Stimulated activated CD8-positive, alpha-beta memory T cell treated with anti-CD3 and anti-CD28 coated beads, Interleukin-7, amount 100 ng/mL, for 48 hours (primary cell): Measurements from ENCODE around the gene AHCYL2.

ENCODE experiments used
- DNase-seq, 2 donors: peaks; one replicate each; pipeline ENCODE4 v3.0.0-alpha.2; 2020; ENCODE audit warnings: low read depth in 1 of 2; ENCODE audit errors: extremely low read depth in 1 of 2

The AHCYL2 gene

GRCh38 chr7:129224251-129225205 is at the start of gene AHCYL2:
AHCYL2 (plus strand) TSS chr7:129225030.
- DNase-seq, result peak; percentile 94 to 95

- DNase-seq, result no peak
Observed at GRCh38 chr7:129176916-129177710, 47.7 kb upstream of the AHCYL2 start.

DNA sequence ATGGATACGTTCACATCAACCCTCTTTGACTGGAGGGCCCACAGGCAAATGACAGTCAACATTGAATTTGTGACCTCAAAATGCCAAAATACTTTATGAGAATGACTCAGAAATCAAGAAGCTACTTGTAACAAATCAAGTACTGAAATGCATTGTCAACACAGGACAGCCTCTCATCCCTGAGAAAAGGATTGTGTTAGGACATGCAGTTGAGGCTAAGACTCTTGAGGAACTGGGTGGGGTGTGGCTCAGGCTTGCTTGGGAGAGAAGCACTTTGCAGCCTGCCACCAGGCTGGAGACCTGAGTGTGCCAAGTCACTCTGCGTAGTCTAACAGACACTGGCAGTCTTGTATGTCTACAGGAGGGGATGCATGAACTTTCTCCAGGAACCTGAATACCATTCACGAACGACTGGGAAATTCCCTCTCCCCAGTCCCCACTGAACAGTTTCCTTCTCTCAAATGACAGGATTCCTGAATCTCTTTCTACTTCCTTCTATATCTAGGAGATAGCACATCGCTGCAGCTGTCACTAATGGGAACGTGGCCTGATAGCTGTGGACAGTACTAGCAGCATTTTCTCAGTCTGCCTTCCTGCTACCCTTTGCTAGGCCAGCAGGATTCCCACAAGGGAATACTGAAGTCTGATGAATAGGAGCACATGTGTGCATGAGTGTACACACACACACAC is 39.7 kb upstream of the AHCYL2 start:
- DNase-seq, result no peak

DNA sequence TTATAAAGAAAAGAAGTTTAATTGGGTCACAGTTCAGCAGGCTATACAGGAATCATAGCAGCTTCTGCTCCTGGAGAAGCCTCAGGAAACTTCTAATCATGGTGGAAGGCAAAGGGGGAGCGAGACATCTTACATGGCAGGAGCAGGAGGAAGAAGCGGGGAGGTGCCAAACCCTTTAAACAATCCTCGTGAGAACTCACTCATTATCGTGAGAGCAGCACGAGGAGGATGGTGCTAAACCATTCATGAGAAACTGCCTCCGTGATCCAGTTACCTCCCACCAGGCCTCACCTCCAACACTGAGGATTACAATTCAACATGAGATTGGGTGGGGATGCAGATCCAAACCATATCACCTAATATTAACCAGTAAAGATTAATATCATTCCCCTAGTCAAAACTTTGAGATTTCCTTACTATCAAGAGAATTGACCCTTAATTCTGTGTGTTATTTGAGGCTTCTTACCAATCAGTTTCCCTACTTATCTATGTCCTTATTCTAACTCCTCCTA is 38.0 kb upstream of the AHCYL2 start:
- DNase-seq, result no peak

- no peak for DNase-seq
Observed at GRCh38 chr7:129187681-129188371, 37.0 kb upstream of the AHCYL2 start.

DNA sequence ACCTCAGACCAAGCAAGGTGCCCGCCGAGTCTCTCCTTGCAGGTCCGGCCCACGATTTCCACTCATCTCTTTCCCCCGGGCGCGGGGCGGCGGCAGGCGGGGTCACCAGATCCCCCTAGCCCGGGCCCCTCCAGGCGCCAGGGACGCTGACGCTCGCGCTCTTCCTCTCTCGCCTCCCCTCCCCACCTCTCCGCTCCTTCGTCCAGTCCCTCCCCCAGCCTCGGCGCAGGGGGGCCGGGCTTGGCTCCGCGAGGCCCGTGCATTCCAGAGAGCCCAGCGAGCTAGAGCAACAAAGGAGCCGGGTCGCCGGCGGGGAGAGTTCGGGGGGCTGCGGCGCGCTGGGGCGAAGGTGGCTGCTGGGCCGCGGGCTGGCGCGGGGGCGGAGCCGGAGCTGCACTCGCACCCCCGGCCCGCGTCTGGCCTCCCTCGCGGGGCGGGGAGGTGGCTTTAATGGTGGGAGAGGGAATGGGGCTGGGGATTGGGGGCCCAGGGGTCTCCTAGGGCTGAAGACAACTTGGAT is 36.4 kb upstream of the AHCYL2 start, which contains the start of gene SMO:
Gene SMO, plus strand, starts transcription at position 262 of the 520 bp plus-strand sequence. CDS start 519 bp downstream, outside the sequence.
- DNase-seq, result no peak

DNA sequence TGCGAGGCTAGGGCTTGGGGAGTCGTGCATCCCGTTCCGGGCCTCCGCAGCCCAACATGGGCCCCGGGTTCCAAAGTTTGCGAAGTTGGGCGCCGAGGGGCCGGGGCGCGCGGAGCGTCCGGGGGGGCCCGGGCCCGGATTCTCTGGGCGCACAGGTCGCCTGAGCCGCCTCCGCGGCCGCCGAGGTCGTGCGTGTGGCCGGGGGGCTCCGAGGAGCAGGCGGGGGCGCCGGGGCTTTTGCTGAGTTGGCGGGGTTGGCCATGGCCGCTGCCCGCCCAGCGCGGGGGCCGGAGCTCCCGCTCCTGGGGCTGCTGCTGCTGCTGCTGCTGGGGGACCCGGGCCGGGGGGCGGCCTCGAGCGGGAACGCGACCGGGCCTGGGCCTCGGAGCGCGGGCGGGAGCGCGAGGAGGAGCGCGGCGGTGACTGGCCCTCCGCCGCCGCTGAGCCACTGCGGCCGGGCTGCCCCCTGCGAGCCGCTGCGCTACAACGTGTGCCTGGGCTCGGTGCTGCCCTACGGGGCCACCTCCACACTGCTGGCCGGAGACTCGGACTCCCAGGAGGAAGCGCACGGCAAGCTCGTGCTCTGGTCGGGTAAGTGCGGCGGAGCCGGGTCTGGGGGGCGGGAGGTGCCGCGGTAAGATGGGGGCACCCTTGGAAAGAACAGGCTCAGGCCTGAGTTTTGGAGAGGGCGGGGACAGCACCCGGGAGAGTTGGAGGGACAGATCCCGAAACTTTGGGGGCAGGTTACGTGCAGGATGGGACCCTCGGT is 35.8 kb upstream of the AHCYL2 start:
- no peak for DNase-seq

DNA sequence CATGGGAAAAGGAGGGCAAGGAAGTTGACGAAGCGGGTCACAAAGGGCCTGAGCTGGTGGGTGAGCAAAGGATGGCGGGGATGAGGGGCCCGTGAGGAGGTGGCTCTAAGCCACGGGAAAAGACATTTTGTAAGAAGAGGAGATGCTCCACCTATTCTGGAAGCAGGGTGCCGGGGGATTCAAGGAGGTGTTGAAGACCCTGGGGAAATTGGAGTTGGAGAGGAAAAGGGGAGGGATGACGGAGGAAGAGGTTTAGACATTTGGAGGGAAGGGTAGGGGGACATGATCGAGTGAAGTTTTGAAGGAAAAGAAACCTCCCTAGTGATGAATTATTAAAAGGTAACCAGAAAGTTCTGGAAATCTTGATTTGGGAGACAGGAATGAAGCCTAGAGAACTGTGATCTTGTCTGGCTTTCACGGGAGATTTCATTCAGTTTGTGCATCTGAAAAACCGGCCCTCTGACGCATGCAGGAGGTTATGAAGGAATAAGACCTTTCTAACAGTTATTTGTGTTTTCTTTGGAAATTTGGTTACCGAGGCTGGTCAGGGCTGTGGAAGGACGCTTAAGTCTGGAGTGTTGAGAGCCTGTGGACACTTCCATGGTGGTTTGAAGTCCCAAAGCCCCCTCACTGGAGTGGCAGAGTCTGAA is 35.0 kb upstream of the AHCYL2 start:
- no peak for DNase-seq

- no peak for DNase-seq
Observed at GRCh38 chr7:129191272-129191671, 33.6 kb upstream of the AHCYL2 start.

DNA sequence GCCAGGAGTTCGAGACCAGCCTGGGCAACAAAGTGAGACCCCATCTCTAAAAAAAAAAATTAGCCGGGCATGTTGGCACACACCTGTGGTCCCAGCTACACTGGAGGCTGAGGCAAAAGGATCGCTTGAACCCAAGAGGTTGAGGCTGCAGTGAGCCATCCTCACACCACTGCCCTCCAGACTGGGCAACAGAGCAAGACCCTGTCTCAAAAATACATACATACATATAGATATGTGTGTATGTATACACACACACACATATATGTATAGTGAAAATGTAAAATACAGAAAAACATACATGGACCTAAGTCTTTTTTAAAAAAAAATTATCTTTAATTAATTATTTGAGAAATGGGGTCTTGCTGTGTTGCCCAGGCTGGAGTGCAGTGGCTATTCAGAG is 30.9 kb upstream of the AHCYL2 start:
- DNase-seq, result no peak

DNA sequence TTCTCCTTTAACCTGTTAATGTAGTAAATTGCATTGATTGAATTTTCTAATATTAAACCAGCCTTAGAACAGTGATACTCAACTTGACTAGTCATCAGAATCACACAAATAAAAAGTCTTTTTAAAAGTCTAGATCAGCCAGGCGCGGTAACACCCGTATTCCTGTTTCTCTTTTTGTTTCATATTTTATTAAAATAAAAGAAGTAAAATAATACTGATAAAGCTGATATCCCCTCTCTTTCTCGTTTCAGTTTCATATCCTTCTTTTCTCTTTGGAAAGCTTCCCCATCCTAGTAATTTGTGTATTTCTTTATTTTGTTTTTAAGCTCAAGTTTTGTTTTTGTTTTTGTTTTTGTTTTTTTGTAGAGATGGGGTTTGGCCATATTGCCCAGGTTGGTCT is 27.1 kb upstream of the AHCYL2 start:
- no peak for DNase-seq

GRCh38 chr7:129199406-129199805 is 25.4 kb upstream of the AHCYL2 start:
- no peak for DNase-seq

DNA sequence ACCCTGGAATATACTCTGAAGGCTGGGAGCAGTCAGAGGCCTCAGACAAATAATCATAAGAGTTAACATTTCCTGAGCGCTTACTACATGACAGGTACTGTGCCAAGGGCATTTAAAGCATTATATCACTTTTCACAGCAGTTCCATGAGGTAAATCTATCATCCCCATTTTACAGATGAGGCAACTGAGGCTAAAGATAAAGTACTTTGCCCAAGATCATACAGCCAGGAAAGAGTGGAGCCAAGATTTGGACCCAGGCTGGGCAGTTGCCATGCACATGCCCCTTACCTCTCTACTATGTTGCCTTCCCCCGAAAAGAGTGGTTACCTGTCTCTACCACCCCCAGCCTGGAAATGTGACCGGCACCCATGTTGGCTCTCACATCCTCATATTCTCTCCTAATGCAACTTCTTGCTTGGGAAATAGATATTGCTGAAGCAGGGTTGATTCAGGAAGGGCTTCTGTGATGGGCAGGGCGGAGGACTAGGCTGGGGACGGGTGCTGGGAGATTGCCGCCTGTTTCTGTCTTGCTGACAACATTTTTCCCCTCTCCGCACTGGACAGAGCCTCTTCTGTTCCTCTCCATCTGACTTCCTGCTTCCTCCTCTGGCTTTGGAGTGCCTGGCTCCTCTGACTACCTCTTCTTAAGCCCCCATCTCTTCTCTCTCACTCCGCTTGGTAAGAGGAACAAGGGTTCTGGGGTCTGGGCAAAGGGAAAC is 22.6 kb upstream of the AHCYL2 start:
- DNase-seq, result no peak

DNA sequence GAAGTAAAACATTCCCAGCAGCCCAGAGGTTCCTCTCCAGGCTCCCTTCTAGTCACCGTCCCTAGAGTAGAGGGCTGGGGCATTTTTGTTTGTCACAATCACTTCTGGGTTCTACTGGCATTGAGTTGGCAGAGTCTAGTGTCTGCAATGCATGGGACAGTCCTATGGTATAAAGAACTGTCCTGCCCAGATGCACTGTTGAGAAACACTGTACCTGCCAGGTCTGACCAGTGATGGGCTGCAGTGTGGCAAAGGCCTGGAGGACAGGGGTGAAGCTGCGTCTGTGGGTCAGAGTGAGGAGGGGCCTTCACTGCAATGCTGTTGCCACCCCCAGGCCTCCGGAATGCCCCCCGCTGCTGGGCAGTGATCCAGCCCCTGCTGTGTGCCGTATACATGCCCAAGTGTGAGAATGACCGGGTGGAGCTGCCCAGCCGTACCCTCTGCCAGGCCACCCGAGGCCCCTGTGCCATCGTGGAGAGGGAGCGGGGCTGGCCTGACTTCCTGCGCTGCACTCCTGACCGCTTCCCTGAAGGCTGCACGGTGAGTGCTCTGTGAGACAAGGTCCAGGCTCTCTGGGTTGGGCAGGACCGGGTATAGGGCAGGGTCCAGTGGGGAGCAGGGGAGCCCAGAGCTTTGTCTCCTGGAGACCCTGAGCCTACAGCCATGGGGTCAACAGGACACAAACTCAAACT is 21.6 kb upstream of the AHCYL2 start:
- DNase-seq, result no peak

GRCh38 chr7:129205126-129205818 is 19.6 kb upstream of the AHCYL2 start:
- DNase-seq, result no peak

DNA sequence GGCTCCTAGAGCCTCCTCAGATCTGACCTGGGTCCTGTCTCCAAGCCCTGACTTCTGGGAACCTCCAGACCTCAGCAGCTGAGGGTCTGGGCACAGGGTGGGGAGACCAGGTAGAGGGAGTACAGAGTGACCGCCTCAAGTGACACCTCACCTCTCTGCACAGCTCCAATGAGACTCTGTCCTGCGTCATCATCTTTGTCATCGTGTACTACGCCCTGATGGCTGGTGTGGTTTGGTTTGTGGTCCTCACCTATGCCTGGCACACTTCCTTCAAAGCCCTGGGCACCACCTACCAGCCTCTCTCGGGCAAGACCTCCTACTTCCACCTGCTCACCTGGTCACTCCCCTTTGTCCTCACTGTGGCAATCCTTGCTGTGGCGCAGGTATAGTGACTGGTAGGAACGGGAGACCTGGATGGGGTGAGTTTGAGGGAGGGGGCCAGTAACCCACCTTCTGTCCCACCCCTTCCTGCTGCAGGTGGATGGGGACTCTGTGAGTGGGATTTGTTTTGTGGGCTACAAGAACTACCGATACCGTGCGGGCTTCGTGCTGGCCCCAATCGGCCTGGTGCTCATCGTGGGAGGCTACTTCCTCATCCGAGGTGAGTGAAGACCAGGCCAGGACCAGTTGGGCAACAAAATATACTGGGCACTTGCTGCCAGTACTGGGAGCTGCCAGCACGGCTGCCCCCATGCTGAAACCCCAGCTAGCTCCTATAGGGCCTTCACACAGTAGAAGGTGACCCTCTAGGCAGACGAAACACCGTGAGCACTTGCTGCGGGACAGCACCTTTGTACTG is 18.6 kb upstream of the AHCYL2 start:
- no peak for DNase-seq
